ENCODE measurements around the gene CXCL12.

The CXCL12 gene

DNA sequence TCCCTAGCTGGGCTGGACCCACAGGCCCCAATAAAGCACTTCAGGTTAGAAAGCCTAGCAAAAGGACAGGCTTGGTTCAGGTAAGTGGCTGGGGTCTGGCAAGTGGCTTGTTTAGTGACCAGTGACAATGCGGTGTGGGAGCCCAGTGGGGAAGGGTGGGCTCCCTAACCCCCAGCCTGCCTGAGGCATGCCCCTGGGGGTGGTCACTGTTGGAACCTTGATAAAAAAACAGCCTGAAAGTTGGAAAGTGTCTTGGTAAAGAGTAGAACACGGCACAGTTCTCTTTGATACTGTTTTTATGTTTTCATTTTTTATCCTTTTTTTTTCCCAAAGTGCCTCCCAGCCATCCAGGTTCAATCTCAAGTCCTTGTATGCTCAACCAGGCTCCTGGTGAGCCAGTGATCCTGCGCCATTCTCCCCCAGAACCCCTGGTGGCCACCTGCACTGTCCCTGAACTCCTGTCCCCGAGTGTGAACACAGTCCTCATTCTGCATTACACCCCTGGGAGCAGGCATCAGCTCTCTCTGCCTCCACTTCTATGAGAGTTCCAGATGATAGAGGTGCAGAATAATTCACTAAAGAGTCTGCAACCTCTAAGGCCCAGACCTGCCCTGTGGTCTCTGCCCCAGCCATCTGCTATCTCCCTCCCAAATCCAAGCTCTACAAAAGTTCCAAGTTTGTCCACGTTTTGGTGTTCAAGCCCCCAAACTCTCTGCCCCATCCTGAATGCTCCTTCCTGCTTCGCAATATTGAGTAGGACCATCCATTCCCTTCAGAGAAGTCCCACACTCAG is 15.0 kb upstream of the CXCL12 start:
- no peak for DNase-seq

DNA sequence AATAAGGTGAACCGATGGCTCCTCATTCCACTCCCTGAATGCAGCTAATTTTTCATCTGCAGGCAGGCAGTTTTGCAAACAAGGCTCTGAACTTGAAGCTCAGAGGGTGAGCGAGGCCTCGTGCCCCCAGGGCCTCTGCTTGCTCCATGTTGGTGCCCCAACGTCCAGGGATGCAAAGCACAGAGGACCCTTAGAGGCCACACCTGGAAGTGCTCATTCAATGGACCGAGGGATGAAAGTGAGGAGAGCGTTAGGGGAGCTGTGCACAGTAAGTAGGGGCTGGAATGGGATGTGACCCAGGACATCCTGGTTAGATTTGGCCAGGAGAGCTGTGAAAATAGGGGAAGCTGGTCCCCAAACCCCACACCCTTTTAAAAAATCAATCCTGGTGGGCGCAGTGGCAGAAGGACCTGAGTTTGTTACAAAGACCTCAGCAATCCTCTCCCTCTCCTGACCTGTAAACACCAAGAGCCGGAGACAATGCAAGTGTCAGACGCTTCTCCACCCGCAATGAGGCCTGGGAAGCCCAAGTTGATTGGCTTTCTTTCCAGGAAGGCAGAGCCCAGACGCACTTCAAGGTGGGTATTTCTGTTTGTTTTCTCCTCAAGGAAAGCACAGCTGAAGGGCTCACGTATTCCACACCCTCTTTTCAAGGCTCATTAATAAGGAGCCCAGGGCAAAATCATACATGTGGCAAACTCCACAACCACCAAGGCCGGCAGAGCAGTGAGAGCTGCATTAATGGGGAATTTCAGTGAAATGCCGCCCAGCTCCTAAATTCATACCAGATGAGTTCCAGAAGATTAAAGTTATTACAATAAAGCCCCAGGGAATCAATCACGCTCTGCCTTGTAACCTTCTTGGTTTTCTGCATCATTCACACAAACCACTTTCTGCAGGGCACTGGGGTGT is 14.1 kb upstream of the CXCL12 start:
- peak; percentile 54 for DNase-seq

GRCh38 chr10:44398271-44398670 is 13.4 kb upstream of the CXCL12 start:
- no peak for DNase-seq

- no peak for DNase-seq
Observed at GRCh38 chr10:44397476-44398225, 12.8 kb upstream of the CXCL12 start.

GRCh38 chr10:44396671-44397191 is 11.8 kb upstream of the CXCL12 start:
- no peak for DNase-seq

GRCh38 chr10:44395902-44396670 is 11.2 kb upstream of the CXCL12 start:
- no peak for DNase-seq

- no peak for DNase-seq
Observed at GRCh38 chr10:44395396-44395795, 10.5 kb upstream of the CXCL12 start.

- no peak for DNase-seq
Observed at GRCh38 chr10:44394696-44395381, 9.9 kb upstream of the CXCL12 start.

GRCh38 chr10:44393834-44394547 is 9.1 kb upstream of the CXCL12 start:
- DNase-seq: no peak

DNA sequence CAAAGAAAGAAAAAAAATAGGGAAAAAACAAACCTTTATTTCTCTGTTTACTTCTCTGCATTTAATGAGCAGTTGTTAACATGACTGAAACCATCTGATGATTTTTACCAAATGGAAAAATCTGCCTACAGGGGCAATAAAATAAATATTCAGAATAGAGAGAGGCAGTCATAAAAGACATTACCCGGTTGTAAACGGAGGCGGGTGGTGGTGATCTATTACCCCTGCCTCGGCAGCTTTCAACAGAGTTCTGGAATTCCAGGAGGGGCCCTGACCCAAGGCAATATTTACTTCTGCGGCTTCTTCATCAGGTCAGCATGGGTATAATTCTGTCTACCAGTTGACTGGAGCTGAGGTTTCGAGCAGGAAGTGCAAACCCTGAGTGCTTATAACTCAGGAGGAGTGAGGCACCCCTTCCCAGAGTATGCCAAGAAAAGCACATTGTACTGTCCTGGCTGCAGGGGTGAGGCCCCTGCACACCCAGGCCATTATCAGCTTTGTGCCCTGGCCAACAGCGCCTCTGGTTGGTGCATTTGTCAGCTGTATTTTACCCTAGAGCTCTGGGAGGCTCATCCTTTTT is 8.2 kb upstream of the CXCL12 start:
- no peak for DNase-seq

- no peak for DNase-seq
Observed at GRCh38 chr10:44392420-44392819, 7.5 kb upstream of the CXCL12 start.

DNA sequence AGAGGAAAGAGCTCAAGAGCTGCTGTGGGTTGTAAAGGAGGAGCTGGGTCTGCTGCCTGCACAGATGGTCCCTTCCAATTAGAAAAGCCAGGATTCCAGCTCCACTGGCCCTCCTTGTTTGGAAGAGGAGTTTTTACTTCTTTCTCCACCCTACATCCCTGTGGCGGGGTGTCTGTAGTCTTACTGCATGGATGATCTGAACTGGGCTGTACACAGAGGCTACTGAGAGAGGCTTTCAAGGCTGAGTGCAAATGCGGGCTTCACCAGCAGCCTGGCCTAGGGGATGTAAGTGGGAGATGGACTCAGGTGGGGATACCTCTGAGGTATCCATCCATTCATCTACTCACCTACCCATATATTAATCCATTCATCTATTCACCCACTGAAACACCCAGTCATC is 7.1 kb upstream of the CXCL12 start:
- DNase-seq: no peak

DNA sequence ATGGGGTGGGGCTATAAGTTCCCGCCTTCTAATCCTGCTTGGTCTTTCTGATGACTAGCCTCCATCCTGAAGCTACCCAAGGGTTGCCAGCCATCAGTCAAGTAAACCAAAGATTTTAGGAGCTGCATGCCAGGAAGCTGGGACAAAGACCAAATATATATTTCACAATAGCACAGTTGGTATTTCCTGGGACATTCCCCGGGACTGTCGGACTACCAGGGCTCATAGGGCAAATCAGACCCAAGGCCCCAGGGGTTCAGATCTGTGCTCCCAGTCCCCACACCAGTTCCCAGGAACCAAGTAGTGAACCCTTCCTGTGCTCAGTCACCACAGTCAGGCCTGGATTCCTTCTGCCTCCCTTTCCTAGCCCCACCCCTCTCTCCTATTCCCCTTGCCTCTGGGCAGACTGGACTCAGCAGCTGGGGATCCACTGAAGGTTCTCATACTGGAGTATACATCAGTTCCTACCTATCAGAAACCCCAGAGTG is 5.7 kb upstream of the CXCL12 start:
- DNase-seq: no peak

- DNase-seq: no peak
Observed at GRCh38 chr10:44389556-44389955, 4.7 kb upstream of the CXCL12 start.

- DNase-seq: no peak
Observed at GRCh38 chr10:44389150-44389549, 4.3 kb upstream of the CXCL12 start.

GRCh38 chr10:44388641-44389040 is 3.7 kb upstream of the CXCL12 start:
- no peak for DNase-seq

DNA sequence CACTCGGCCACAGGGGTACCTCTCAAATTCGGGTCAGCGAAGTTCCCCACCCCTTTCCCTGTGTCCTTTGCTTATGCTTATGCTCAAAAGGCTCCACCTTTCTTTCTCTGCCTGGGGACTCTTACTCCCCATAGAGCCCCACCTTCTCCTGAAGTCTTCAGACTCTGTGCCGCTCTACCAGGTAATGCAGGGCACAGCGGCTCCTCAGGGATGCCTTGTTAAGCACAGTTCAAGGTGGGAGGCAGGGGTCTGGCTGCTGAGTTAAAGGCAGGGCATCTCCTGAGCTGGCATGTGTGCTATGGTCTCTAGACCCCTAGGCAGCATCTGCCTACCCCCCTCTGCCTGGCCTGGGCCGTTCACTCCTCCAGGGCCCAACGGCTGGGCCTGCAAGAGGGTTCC is 3.0 kb upstream of the CXCL12 start:
- DNase-seq: no peak

DNA sequence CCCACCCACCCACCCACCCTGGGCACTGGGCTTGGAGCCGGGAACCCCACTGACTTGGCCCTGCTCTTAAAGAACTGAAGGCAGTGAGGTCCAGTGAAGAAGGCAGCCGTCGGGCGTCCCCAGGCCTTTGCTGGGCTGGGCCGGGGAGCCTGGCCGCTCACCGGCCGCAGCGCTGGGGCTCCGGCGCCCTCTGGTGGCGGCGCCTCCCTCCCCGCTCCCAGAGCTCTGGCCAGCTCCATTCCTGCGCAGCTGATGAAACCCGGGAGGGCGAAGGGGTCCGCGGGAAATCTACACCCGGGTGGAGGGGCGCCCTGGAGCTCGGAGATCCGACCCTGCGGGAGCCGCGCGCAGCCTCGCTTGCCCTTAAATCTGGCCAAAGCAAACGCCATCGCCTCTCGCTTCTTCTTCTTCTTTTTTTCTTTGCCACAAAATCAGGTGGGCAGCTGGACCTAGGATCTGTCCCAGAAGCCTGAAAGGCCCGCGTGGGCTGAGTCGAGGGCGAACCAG is 1.7 kb upstream of the CXCL12 start:
- peak; percentile 58 for DNase-seq

GRCh38 chr10:44385696-44386441 is 972 bp upstream of the CXCL12 start:
- no peak for DNase-seq

All from fibroblast of upper back skin (primary cell).